Stomach (tissue), 4 donors: ENCODE results near the gene BRD2.

Experiments used
- CTCF ChIP-seq, 7 experiments: fragments of 450-650 bp in 4 of 7; fragments of 200-600 bp in 3 of 7; sonication (generic) in 3 of 7; IDR thresholded peaks; one replicate each; pipeline ENCODE4 v1.5.1; 2016 to 2019; ENCODE audit warnings: antibody characterized with exemption in 7 of 7, control low read depth in 2 of 7, mild to moderate bottlenecking in 1 of 7
- POLR2AphosphoS5 ChIP-seq, 3 donors: sonication (generic); formaldehyde crosslinking; IDR thresholded peaks; one replicate each; pipeline ENCODE4 v1.6.1; 2016; ENCODE audit warnings: antibody characterized with exemption in 3 of 3

- TF ChIP-seq CTCF (IDR thresholded peaks at IDR 0.05) = no peak
- TF ChIP-seq POLR2AphosphoS5 (IDR thresholded peaks at IDR 0.05) = no peak
Observed at GRCh38 chr6:32950010-32950409, 18.4 kb upstream of the BRD2 start.
